Measurements from ENCODE around the gene SUPT4H1. TPM values are rescaled to one million over a fixed set of nuclear protein-coding genes. Genes with fewer than 3 reads are reported as not detected.

Gene SUPT4H1
- total and polyA plus RNA-seq, 2 experiments from 2014 or later: 82.2 to 83.7 TPM

DNA sequence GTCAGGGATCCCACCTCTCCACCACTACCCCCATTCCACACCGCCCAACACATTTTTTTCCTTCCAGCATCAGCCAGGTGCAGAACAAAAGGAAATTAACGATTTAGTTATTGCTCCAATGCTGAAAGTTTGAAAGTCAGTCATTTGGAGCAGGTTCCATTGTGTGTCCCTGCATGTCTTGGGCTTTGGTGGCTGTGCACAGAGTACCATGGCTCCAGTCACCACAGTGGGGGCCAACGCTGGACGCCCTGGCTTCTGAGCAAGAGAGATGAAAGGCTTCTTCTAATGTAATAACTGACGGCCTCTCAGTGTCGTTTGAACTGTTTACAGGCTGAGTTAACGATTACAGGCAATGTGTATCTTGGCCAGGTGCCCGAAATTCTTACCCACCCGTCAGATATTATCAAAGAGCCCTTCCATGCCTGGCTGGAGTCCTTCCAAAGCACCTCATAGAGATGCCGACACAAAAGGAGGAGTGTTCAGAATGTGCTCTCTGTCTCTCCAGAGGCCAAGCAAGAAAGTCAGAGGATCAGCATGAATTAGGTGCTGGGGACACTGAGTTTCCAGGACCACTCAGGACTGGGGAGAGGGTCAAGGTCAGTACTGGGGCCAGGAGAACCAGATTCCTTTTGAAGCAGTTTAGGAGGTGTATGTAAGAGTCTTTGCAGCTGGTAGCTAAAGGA lies 39.4 kb upstream of the SUPT4H1 start:
- H3K4me1 Mint-ChIP-seq: peaks cover 37% of the 10 kb centered on the region
- H3K9me2 ChIP-seq (ENCODE audit: insufficient read depth): no peaks in the 10 kb centered on the region; the same call in 1 of the 2 replicates
- H3K36me3 Mint-ChIP-seq (ENCODE audit: low read depth): no peaks in the 10 kb centered on the region
- no peak for DNase-seq (ENCODE audit: low spot score)
- H3K4me1 ChIP-seq (ENCODE audit: insufficient read depth): peaks cover 19% of the 10 kb centered on the region
- H3K4me2 ChIP-seq: no peak overlapping the region
- H3F3A ChIP-seq (replicated peaks; ENCODE audit: low read depth): no peaks in the 10 kb centered on the region
- H3K27ac Mint-ChIP-seq: no peak overlapping the region
- no peak overlapping the region for H3K4me3 ChIP-seq
- H3K9me3 Mint-ChIP-seq: no peaks in the 10 kb centered on the region
- no peaks in the 10 kb centered on the region for H4K20me1 ChIP-seq (replicated peaks; ENCODE audit: insufficient read depth)
- no peaks in the 10 kb centered on the region for H3K36me3 ChIP-seq (ENCODE audit: insufficient read depth)
- H3K27ac ChIP-seq (ENCODE audit: low read depth): no peak overlapping the region
- H3K79me2 ChIP-seq (replicated peaks; ENCODE audit: insufficient read depth): no peaks in the 10 kb centered on the region
- H3K4me3 Mint-ChIP-seq: no peak overlapping the region
- ATAC-seq: no peak
- H3K27me3 ChIP-seq (ENCODE audit: insufficient read depth): peaks cover 30% of the 10 kb centered on the region
- TF ChIP-seq STAT1 (IDR thresholded peaks at IDR 0.05; ENCODE audit: unreplicated experiment): no peak
- H2AFZ ChIP-seq: no peak overlapping the region
- peaks cover 16% of the 10 kb centered on the region for H3K27me3 Mint-ChIP-seq (ENCODE audit: insufficient read depth, low read depth, poor library complexity)

DNA sequence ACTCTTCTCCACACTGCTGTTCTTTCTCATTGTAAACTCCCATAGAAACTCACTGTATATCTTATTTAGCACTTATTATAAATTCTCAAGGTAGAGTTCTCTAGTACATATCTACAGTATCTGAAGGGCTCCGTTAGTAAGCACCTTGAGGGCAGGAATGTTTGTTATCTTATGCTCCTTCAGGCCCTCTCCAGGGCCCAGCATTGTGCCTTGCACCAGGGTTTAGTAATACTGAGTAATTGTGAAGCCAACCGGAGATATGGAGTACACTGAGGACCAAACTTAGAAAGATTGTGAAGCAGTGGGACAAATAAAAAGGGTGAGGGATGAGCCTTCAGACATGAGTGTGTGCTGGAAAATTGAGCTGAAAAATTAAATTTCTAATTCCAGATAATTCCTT lies 38.9 kb upstream of the SUPT4H1 start:
- Histone ChIP-seq H3K27ac (ENCODE audit: low read depth) (no peak overlapping the region), H2AFZ (no peak overlapping the region), H4K20me1 (replicated peaks; ENCODE audit: insufficient read depth) (no peaks in the 10 kb centered on the region), H3K79me2 (replicated peaks; ENCODE audit: insufficient read depth) (no peaks in the 10 kb centered on the region), H3K4me2 (no peak overlapping the region), H3F3A (replicated peaks; ENCODE audit: low read depth) (no peaks in the 10 kb centered on the region), H3K4me3 (no peak overlapping the region), H3K27me3 (ENCODE audit: insufficient read depth) (peaks cover 25% of the 10 kb centered on the region), H3K4me1 (ENCODE audit: insufficient read depth) (peaks cover 19% of the 10 kb centered on the region), H3K9me2 (ENCODE audit: insufficient read depth) (no peaks in the 10 kb centered on the region; the same call in 1 of the 2 replicates), H3K36me3 (ENCODE audit: insufficient read depth) (no peaks in the 10 kb centered on the region)
- peaks cover 12% of the 10 kb centered on the region for H3K27me3 Mint-ChIP-seq (ENCODE audit: insufficient read depth, low read depth, poor library complexity)
- H3K36me3 Mint-ChIP-seq (ENCODE audit: low read depth): no peaks in the 10 kb centered on the region
- ATAC-seq: no peak
- H3K4me3 Mint-ChIP-seq: no peak overlapping the region
- H3K9me3 Mint-ChIP-seq: no peaks in the 10 kb centered on the region
- peaks cover 37% of the 10 kb centered on the region for H3K4me1 Mint-ChIP-seq
- no peak overlapping the region for H3K27ac Mint-ChIP-seq
- no peak for DNase-seq (ENCODE audit: low spot score)
- TF ChIP-seq ETS1 (IDR thresholded peaks at IDR 0.05): no peak
- TF ChIP-seq JUNB (IDR thresholded peaks at IDR 0.05; ENCODE audit: unreplicated experiment): no peak
- no peak for TF ChIP-seq REST (IDR thresholded peaks at IDR 0.05; ENCODE audit: unreplicated experiment)
- no peak for TF ChIP-seq POLR2AphosphoS5 (IDR thresholded peaks at IDR 0.05; ENCODE audit: low read depth)
- TF ChIP-seq ZNF114 (CRISPR knock-in tag; IDR thresholded peaks at IDR 0.05): no peak
- TF ChIP-seq EZH2 (IDR thresholded peaks at IDR 0.05; ENCODE audit: low read depth, unreplicated experiment): no peak
- TF ChIP-seq, protein P1, sequence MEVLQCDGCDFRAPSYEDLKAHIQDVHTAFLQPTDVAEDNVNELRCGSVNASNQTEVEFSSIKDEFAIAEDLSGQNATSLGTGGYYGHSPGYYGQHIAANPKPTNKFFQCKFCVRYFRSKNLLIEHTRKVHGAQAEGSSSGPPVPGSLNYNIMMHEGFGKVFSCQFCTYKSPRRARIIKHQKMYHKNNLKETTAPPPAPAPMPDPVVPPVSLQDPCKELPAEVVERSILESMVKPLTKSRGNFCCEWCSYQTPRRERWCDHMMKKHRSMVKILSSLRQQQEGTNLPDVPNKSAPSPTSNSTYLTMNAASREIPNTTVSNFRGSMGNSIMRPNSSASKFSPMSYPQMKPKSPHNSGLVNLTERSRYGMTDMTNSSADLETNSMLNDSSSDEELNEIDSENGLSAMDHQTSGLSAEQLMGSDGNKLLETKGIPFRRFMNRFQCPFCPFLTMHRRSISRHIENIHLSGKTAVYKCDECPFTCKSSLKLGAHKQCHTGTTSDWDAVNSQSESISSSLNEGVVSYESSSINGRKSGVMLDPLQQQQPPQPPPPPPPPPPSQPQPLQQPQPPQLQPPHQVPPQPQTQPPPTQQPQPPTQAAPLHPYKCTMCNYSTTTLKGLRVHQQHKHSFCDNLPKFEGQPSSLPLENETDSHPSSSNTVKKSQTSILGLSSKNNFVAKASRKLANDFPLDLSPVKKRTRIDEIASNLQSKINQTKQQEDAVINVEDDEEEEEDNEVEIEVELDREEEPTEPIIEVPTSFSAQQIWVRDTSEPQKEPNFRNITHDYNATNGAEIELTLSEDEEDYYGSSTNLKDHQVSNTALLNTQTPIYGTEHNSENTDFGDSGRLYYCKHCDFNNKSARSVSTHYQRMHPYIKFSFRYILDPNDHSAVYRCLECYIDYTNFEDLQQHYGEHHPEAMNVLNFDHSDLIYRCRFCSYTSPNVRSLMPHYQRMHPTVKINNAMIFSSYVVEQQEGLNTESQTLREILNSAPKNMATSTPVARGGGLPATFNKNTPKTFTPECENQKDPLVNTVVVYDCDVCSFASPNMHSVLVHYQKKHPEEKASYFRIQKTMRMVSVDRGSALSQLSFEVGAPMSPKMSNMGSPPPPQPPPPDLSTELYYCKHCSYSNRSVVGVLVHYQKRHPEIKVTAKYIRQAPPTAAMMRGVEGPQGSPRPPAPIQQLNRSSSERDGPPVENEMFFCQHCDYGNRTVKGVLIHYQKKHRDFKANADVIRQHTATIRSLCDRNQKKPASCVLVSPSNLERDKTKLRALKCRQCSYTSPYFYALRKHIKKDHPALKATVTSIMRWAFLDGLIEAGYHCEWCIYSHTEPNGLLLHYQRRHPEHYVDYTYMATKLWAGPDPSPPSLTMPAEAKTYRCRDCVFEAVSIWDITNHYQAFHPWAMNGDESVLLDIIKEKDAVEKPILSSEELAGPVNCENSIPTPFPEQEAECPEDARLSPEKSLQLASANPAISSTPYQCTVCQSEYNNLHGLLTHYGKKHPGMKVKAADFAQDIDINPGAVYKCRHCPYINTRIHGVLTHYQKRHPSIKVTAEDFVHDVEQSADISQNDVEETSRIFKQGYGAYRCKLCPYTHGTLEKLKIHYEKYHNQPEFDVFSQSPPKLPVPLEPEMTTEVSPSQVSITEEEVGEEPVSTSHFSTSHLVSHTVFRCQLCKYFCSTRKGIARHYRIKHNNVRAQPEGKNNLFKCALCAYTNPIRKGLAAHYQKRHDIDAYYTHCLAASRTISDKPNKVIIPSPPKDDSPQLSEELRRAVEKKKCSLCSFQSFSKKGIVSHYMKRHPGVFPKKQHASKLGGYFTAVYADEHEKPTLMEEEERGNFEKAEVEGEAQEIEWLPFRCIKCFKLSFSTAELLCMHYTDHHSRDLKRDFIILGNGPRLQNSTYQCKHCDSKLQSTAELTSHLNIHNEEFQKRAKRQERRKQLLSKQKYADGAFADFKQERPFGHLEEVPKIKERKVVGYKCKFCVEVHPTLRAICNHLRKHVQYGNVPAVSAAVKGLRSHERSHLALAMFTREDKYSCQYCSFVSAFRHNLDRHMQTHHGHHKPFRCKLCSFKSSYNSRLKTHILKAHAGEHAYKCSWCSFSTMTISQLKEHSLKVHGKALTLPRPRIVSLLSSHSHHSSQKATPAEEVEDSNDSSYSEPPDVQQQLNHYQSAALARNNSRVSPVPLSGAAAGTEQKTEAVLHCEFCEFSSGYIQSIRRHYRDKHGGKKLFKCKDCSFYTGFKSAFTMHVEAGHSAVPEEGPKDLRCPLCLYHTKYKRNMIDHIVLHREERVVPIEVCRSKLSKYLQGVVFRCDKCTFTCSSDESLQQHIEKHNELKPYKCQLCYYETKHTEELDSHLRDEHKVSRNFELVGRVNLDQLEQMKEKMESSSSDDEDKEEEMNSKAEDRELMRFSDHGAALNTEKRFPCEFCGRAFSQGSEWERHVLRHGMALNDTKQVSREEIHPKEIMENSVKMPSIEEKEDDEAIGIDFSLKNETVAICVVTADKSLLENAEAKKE (CRISPR knock-in tag; IDR thresholded peaks at IDR 0.05): no peak
- no peak for TF ChIP-seq CREB1 (CRISPR knock-in tag; IDR thresholded peaks at IDR 0.05; ENCODE audit: low read depth)
- TF ChIP-seq NANOG (IDR thresholded peaks at IDR 0.05; ENCODE audit: borderline replicate concordance): no peak
- no peak for TF ChIP-seq ZNF331 (CRISPR knock-in tag; IDR thresholded peaks at IDR 0.05; ENCODE audit: low read depth)
